GM15510 (cell line): ENCODE results near the gene SLC25A40.

Experiments used
- POLR2A ChIP-seq: IDR thresholded peaks from 3 replicates; pipeline ENCODE4 v1.6.1; 2011; ENCODE audit warnings: borderline replicate concordance; ENCODE audit not compliant: insufficient read length; ENCODE audit errors: extremely low read depth

SLC25A40 gene

GRCh38 chr7:87797798-87798403 lies 78.3 kb downstream of the SLC25A40 start:
- no peak for TF ChIP-seq POLR2A

GRCh38 chr7:87797395-87797794 lies 78.8 kb downstream of the SLC25A40 start:
- TF ChIP-seq POLR2A: no peak

- TF ChIP-seq POLR2A: no peak
Observed at GRCh38 chr7:87785368-87785995, 90.7 kb downstream of the SLC25A40 start.

- no peak for TF ChIP-seq POLR2A
Observed at GRCh38 chr7:87784424-87784823, 91.7 kb downstream of the SLC25A40 start.
